Measurements from ENCODE around the gene MYBPH. TPM values are rescaled to one million over a fixed set of nuclear protein-coding genes. Genes with fewer than 3 reads are reported as not detected.

Gene MYBPH
- polyA plus RNA-seq, 2 of the 4 experiments (the other 2 are of a cell fraction) = not detected

DNA sequence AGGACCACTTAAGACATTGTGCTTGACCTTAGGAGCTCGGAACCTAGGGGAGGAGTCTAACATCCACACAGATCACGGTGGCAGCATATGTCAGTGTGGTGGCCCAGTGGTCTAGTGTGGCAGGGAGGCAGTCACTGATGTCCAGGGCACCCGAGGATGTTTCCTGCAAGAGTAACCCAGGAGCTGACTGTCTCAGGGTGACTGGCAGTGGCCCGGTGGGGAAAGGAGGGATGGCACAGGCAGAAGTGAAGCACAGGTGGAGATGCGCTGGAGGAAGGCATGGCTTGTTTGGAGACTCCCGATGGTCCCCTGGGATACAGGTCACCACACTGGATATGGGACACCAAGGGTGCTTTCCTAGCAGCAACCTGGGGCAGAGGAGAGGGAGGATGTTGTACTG is 37.5 kb upstream of the MYBPH start:
- TF ChIP-seq FOSB (CRISPR knock-in tag; IDR thresholded peaks at IDR 0.05) (no peak), POLR2A (IDR thresholded peaks at IDR 0.05; ENCODE audit: low read length) (no peak), BCL3 (IDR thresholded peaks at IDR 0.05) (no peak)
- DNase-seq (ENCODE audit: low read depth in 1 of 2, low spot score in 1 of 2) (no peak), ATAC-seq (no peak), FAIRE-seq (no peak)
- Histone ChIP-seq H3K4me3 (no peak overlapping the region), H3K4me2 (no peak overlapping the region), H3K27ac (no peak overlapping the region), H3K4me1 (no peaks in the 10 kb centered on the region), H3K9me3 (no peaks in the 10 kb centered on the region)
- ChIA-PET CTCF (interaction anchor here (1.1 to 14.7 kb wide), 6 partner anchors 18 to 175 kb away, joined by 4 to 452 read pairs (median 52); partner anchors contain the start of gene PPFIA4), POLR2A (no interaction called here)
- WGBS (ENCODE audit: missing lambda C conversion rate) = 50% methylated on average over 6 of the region's 6 CpGs

DNA sequence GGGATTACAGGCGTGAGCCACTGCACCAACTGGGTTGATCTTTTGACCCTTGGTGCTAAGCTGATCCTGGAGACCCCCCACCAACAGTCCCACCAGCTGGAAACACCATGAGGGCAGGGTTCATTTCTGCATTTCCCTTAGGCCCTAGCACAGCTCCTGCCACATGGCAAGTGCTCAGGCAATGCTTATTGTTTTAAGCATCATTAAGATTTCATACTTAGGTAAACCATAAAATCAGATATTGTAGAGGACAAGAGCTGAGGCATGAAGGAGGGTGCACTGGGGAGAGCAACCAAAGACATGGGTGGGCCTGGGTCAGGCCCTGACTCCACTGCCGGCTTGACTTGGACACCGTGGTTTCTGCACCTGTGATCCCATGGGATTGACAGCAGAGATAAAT is 36.2 kb upstream of the MYBPH start:
- Histone ChIP-seq H3K27ac (no peak overlapping the region), H3K4me2 (no peak overlapping the region), H3K4me1 (no peaks in the 10 kb centered on the region), H3K4me3 (no peak overlapping the region), H3K9me3 (no peaks in the 10 kb centered on the region)
- FAIRE-seq = no peak
- TF ChIP-seq GATA3 (IDR thresholded peaks at IDR 0.05; ENCODE audit: borderline replicate concordance) = no peak
- ChIA-PET POLR2A (no interaction called here), CTCF (interaction anchor here (1.4 to 14.7 kb wide), 6 partner anchors 16 to 174 kb away, joined by 3 to 452 read pairs (median 6); partner anchors contain the start of gene PPFIA4)
- WGBS (ENCODE audit: missing lambda C conversion rate) = 77% methylated on average over 3 of the region's 3 CpGs
- no peak for ATAC-seq
- no peak for DNase-seq (ENCODE audit: low read depth in 1 of 2, low spot score in 1 of 2)

DNA sequence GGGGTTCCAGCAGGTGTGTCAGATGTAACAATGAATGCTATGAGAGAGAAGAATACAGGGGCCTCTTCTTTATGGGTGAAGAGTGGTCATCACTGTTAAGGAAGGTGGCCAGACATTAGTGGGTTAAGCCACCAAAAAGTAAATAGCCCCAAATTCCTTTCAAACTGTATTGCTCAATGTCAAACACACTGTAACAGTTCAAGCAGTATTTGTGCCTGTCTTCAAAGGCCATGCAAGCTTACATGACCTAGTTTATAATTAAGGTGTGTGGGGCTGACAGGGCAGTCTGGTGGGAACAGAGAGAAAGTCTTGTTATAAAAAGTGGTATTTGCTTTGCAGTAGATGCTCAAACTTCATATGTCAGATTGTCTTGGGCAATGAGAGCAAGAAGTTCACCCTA is 35.4 kb upstream of the MYBPH start:
- ChIA-PET CTCF (interaction anchor here (0.8 to 14.7 kb wide), 6 partner anchors 10 to 173 kb away, joined by 3 to 452 read pairs (median 6); partner anchors contain the start of gene PPFIA4), POLR2A (no interaction called here)
- ATAC-seq (no peak), DNase-seq (ENCODE audit: low read depth in 1 of 2, low spot score in 1 of 2) (no peak), FAIRE-seq (no peak)
- H3K4me1 ChIP-seq = no peaks in the 10 kb centered on the region
- no peak overlapping the region for H3K27ac ChIP-seq
- H3K4me3 ChIP-seq = no peak overlapping the region
- H3K4me2 ChIP-seq = no peak overlapping the region
- TF ChIP-seq ESRRA (IDR thresholded peaks at IDR 0.05; ENCODE audit: borderline replicate concordance, low read length) = no peak
- no peaks in the 10 kb centered on the region for H3K9me3 ChIP-seq

GRCh38 chr1:203210350-203210749 is 34.7 kb upstream of the MYBPH start:
- no peaks in the 10 kb centered on the region for H3K9me3 ChIP-seq
- TF ChIP-seq FOSL2 (IDR thresholded peaks at IDR 0.05) = no peak
- TF ChIP-seq FOSL2 (CRISPR knock-in tag; IDR thresholded peaks at IDR 0.05) = no peak
- TF ChIP-seq TFCP2L1 (CRISPR knock-in tag; IDR thresholded peaks at IDR 0.05) = no peak
- no peak for TF ChIP-seq CHD4 (IDR thresholded peaks at IDR 0.05; ENCODE audit: borderline replicate concordance)
- TF ChIP-seq ZC3H11A (IDR thresholded peaks at IDR 0.05) = no peak
- TF ChIP-seq TP53 (CRISPR knock-in tag; IDR thresholded peaks at IDR 0.05) = no peak
- TF ChIP-seq RCOR1 (IDR thresholded peaks at IDR 0.05; ENCODE audit: low read depth, low read length) = no peak
- no peak for TF ChIP-seq NPAS2 (CRISPR knock-in tag; IDR thresholded peaks at IDR 0.05; ENCODE audit: borderline replicate concordance)
- no peak for TF ChIP-seq MAFK (IDR thresholded peaks at IDR 0.05; ENCODE audit: partially characterized antibody)
- no peak for TF ChIP-seq HOXA7 (CRISPR knock-in tag; IDR thresholded peaks at IDR 0.05)
- no peak for TF ChIP-seq ESRRA (IDR thresholded peaks at IDR 0.05; ENCODE audit: borderline replicate concordance, low read length)
- TF ChIP-seq CBX2 (IDR thresholded peaks at IDR 0.05; ENCODE audit: borderline replicate concordance, low read depth) = no peak
- TF ChIP-seq CBX8 (IDR thresholded peaks at IDR 0.05) = no peak
- no peak for TF ChIP-seq EHMT2 (IDR thresholded peaks at IDR 0.05; ENCODE audit: low read depth)
- TF ChIP-seq CTCF (IDR thresholded peaks at IDR 0.05) = no peak
- no peak for TF ChIP-seq RFX5 (IDR thresholded peaks at IDR 0.05)
- TF ChIP-seq HEYL (CRISPR knock-in tag; IDR thresholded peaks at IDR 0.05) = no peak
- TF ChIP-seq ATOH8 (CRISPR knock-in tag; IDR thresholded peaks at IDR 0.05; ENCODE audit: low read depth) = no peak
- no peak overlapping the region for H3K27ac ChIP-seq
- H3K4me3 ChIP-seq = no peak overlapping the region
- DNase-seq (ENCODE audit: low read depth in 1 of 2, low spot score in 1 of 2) = no peak
- ChIA-PET POLR2A (no interaction called here), CTCF (interaction anchor here (0.8 to 14.7 kb wide), 8 partner anchors 11 to 172 kb away, joined by 3 to 452 read pairs (median 4); partner anchors contain the start of gene PPFIA4)
- no peaks in the 10 kb centered on the region for H3K4me1 ChIP-seq
- no peak for FAIRE-seq
- no peak for ATAC-seq
- H3K4me2 ChIP-seq = no peak overlapping the region
